Measurements from ENCODE around the gene UROS. TPM values are rescaled to one million over a fixed set of nuclear protein-coding genes. Genes with fewer than 3 reads are reported as not detected.
A peak's percentile ranks its signal among the peaks of the same experiment; 100 is the strongest.

Gene UROS
- total RNA-seq, 1 donor from 2014 or later = 54.0 TPM

- no peaks in the 10 kb centered on the region for H3K27me3 Mint-ChIP-seq (ENCODE audit: low read depth)
Measured at GRCh38 chr10:125843603-125844329, 20.7 kb upstream of the UROS start.

GRCh38 chr10:125840955-125841354, 17.9 kb upstream of the UROS start:
- Mint-ChIP-seq H3K27me3 (ENCODE audit: low read depth) (no peaks in the 10 kb centered on the region), H3K36me3 (ENCODE audit: low read depth) (peaks cover 11% of the 10 kb centered on the region), H3K4me3 (no peak overlapping the region), H3K27ac (ENCODE audit: unreplicated experiment) (no peak overlapping the region), H3K4me1 (no peaks in the 10 kb centered on the region), H3K9me3 (no peaks in the 10 kb centered on the region)
- no peak for TF ChIP-seq CTCF (conservative IDR thresholded peaks at IDR 0.05)
- DNase-seq (ENCODE audit: low read depth, low spot score) = no peak

More at GRCh38 chr10:125843603-125844329, 20.7 kb upstream of the UROS start:
- no peak for TF ChIP-seq CTCF (conservative IDR thresholded peaks at IDR 0.05)
- H3K27ac Mint-ChIP-seq (ENCODE audit: unreplicated experiment) = peak overlapping the region; percentile 2
- no peaks in the 10 kb centered on the region for H3K9me3 Mint-ChIP-seq
- H3K4me1 Mint-ChIP-seq = no peaks in the 10 kb centered on the region
- DNase-seq (ENCODE audit: low read depth, low spot score) = no peak
- H3K36me3 Mint-ChIP-seq (ENCODE audit: low read depth) = peaks cover 15% of the 10 kb centered on the region
- H3K4me3 Mint-ChIP-seq = no peak overlapping the region

DNA sequence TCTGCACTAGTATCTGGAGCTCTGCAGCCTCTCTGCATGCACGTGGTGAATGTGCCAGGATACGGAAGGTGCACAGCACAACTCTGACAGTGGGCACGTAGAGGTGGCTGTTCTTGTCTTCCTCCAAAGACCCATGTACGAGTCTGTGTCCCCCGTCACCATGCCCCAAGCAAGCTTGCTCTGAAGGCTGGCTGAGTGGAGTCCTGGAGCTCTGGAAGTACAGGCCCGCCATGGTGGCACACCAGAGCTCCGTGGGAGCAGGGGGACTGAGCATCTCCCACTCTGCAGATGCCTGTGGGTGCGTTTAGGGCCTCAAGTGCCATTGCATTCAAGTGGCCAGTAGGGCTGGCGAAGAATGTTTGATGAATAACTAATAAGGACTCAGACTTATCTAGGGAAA, 17.3 kb upstream of the UROS start:
- no peaks in the 10 kb centered on the region for H3K9me3 Mint-ChIP-seq
- TF ChIP-seq CTCF (conservative IDR thresholded peaks at IDR 0.05) = no peak
- DNase-seq (ENCODE audit: low read depth, low spot score) = no peak
- H3K27ac Mint-ChIP-seq (ENCODE audit: unreplicated experiment) = no peak overlapping the region
- no peak overlapping the region for H3K4me3 Mint-ChIP-seq
- H3K4me1 Mint-ChIP-seq = no peaks in the 10 kb centered on the region
- H3K36me3 Mint-ChIP-seq (ENCODE audit: low read depth) = peaks cover 14% of the 10 kb centered on the region
- no peaks in the 10 kb centered on the region for H3K27me3 Mint-ChIP-seq (ENCODE audit: low read depth)

DNA sequence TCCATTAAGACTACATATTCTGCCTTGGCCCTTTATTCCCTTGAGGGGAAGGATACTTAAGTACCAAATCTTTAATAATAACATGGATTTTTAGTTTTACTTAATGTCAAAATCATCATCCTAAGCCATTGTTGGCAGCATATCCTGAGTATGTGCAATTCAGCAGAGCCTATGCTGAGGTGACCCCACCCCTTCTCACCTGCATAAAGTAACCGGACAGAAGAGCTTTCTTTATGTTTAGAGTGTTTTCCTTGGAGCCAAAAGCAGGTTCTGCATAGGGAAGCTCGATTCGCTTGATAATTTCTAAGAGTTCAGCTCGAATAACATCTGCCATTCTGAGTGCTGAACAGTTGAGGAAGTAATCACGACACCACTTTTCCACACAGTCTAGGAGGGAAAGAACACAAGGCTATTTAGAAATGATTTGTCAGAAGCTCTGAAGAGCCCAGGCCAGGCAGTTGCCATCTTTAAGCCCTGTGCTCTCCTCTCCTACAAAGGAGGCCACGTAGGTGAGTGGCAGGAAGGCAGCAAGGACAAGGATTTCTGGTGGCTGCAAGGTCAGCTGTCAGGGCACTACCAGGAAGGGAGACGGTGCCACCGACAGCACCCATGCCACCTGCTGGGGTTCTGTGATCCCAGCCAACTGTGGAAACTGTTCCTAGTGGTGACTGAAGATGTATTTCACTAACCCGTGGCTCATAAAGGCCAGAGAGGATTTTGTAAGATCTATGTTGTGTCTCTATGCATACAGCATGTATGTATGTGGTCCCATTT, 15.9 kb upstream of the UROS start:
- H3K9me3 Mint-ChIP-seq = no peaks in the 10 kb centered on the region
- no peaks in the 10 kb centered on the region for H3K4me1 Mint-ChIP-seq
- no peak for TF ChIP-seq CTCF (conservative IDR thresholded peaks at IDR 0.05)
- H3K27ac Mint-ChIP-seq (ENCODE audit: unreplicated experiment) = no peak overlapping the region
- peaks cover 17% of the 10 kb centered on the region for H3K36me3 Mint-ChIP-seq (ENCODE audit: low read depth)
- no peaks in the 10 kb centered on the region for H3K27me3 Mint-ChIP-seq (ENCODE audit: low read depth)
- no peak for DNase-seq (ENCODE audit: low read depth, low spot score)
- H3K4me3 Mint-ChIP-seq = no peak overlapping the region

GRCh38 chr10:125836746-125837145, 13.7 kb upstream of the UROS start:
- Mint-ChIP-seq H3K27me3 (ENCODE audit: low read depth) (no peaks in the 10 kb centered on the region), H3K4me1 (no peaks in the 10 kb centered on the region), H3K36me3 (ENCODE audit: low read depth) (peaks cover 20% of the 10 kb centered on the region), H3K9me3 (no peaks in the 10 kb centered on the region), H3K4me3 (no peak overlapping the region), H3K27ac (ENCODE audit: unreplicated experiment) (no peak overlapping the region)
- TF ChIP-seq CTCF (conservative IDR thresholded peaks at IDR 0.05) = no peak
- no peak for DNase-seq (ENCODE audit: low read depth, low spot score)

All from neural crest cell (in vitro differentiated cells).